Lower leg skin (tissue), 3 donors: ENCODE results near the gene SLC24A5.

Experiments used
- POLR2A ChIP-seq, 2 donors: fragments of 450-650 bp; IDR thresholded peaks; one replicate each; pipeline ENCODE4 v1.6.1; 2016 to 2017; ENCODE audit warnings: antibody characterized with exemption in 2 of 2, mild to moderate bottlenecking in 1 of 2, moderate library complexity in 1 of 2
- TF ChIP-seq, protein P1 (sequence below), 3 donors: fragments of 450-650 bp; IDR thresholded peaks; one replicate each; pipeline ENCODE4 v1.5.1; 2016; ENCODE audit warnings: antibody characterized with exemption in 3 of 3, mild to moderate bottlenecking in 3 of 3, moderate library complexity in 2 of 3

DNA sequence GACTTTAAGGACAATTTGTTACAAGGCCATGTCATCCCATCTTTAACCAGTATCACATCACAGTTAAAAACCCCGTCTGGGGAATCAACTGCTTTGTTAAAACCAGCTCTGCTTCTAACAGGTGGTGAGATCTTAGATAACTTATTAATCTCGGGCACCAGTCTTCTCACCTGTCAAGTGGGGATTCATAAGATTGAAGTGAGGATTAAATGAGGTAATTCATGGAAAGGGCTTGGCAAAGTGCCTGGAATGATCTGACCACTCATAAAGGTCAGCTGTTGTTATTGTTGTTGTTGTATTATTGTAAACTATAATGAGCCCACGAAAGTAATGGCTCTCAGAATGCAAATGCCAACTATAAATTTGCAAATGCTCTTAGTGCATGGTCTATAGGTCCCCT, 30.1 kb upstream of the SLC24A5 start:
- TF ChIP-seq, protein P1, sequence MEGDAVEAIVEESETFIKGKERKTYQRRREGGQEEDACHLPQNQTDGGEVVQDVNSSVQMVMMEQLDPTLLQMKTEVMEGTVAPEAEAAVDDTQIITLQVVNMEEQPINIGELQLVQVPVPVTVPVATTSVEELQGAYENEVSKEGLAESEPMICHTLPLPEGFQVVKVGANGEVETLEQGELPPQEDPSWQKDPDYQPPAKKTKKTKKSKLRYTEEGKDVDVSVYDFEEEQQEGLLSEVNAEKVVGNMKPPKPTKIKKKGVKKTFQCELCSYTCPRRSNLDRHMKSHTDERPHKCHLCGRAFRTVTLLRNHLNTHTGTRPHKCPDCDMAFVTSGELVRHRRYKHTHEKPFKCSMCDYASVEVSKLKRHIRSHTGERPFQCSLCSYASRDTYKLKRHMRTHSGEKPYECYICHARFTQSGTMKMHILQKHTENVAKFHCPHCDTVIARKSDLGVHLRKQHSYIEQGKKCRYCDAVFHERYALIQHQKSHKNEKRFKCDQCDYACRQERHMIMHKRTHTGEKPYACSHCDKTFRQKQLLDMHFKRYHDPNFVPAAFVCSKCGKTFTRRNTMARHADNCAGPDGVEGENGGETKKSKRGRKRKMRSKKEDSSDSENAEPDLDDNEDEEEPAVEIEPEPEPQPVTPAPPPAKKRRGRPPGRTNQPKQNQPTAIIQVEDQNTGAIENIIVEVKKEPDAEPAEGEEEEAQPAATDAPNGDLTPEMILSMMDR (IDR thresholded peaks at IDR 0.05), result no peak
- no peak for TF ChIP-seq POLR2A (IDR thresholded peaks at IDR 0.05)
